Transverse colon (tissue), 3 donors: Measurements from ENCODE around the gene AGBL4.

ENCODE experiments used
- CTCF ChIP-seq, 5 experiments: fragments of 200-600 bp in 3 of 5; fragments of 450-650 bp in 2 of 5; sonication (generic) in 3 of 5; IDR thresholded peaks; 1 replicate in 2 of 5; 2 replicates in 3 of 5; pipeline ENCODE4 v1.5.1; 2016 to 2017; ENCODE audit warnings: antibody characterized with exemption in 5 of 5, inconsistent platforms in 3 of 5, mild to moderate bottlenecking in 2 of 5, moderate library complexity in 1 of 5
- POLR2A ChIP-seq: fragments of 450-650 bp; IDR thresholded peaks from one replicate; pipeline ENCODE4 v1.6.1; 2016; ENCODE audit warnings: antibody characterized with exemption, mild to moderate bottlenecking, moderate library complexity

GRCh38 chr1:49435291-49435690 is 588.5 kb downstream of the AGBL4 start:
- TF ChIP-seq CTCF (IDR thresholded peaks at IDR 0.05) (no peak), POLR2A (no peak)
